Effector memory CD8-positive, alpha-beta T cell (primary cell): ENCODE measurements around the gene FASN.
A peak's percentile ranks its signal among the peaks of the same experiment; 100 is the strongest.

Source experiments
- ATAC-seq: fragments of 150-1000 bp; cut with Tn5 transposase; replicated peaks from 2 replicates; pipeline ENCODE4 v1.10.0; 2021; ENCODE audit warnings: mild to moderate bottlenecking, moderate library complexity
- DNase-seq, 3 experiments: peaks; one replicate each; pipeline ENCODE4 v3.0.0; 2021
- H3K27ac Mint-ChIP-seq, 2 donors: one replicate each; pipeline ENCODE4 v1.8.0; 2022; ENCODE audit warnings: mild to moderate bottlenecking in 2 of 2, mixed read lengths in 2 of 2, moderate library complexity in 2 of 2
- H3K27me3 Mint-ChIP-seq, 2 donors: one replicate each; pipeline ENCODE4 v1.8.0; 2022; ENCODE audit warnings: mixed read lengths in 2 of 2
- H3K36me3 Mint-ChIP-seq: one replicate; pipeline ENCODE4 v1.8.0; 2022; ENCODE audit warnings: mild to moderate bottlenecking, moderate library complexity, mixed read lengths; ENCODE audit not compliant: insufficient read depth
- H3K4me1 Mint-ChIP-seq, 2 donors: one replicate each; pipeline ENCODE4 v1.8.0; 2022; ENCODE audit warnings: low read depth in 2 of 2, mixed read lengths in 2 of 2
- H3K4me3 Mint-ChIP-seq, 2 donors: one replicate each; pipeline ENCODE4 v1.8.0; 2022; ENCODE audit warnings: mild to moderate bottlenecking in 2 of 2, mixed read lengths in 2 of 2, moderate library complexity in 2 of 2
- H3K9me3 Mint-ChIP-seq, 2 donors: one replicate each; pipeline ENCODE4 v1.8.0; 2022; ENCODE audit warnings: mixed read lengths in 2 of 2

FASN gene

GRCh38 chr17:82085031-82085861, 12.8 kb downstream of the FASN start:
- Mint-ChIP-seq H3K27ac (no peak overlapping the region), H3K4me3 (no peak overlapping the region), H3K4me1 (no peaks in the 10 kb centered on the region), H3K36me3 (peaks cover 30% of the 10 kb centered on the region), H3K27me3 (no peaks in the 10 kb centered on the region), H3K9me3 (no peaks in the 10 kb centered on the region)
- no peak for ATAC-seq
- DNase-seq, result no peak

- H3K4me1 Mint-ChIP-seq, result no peaks in the 10 kb centered on the region
- H3K36me3 Mint-ChIP-seq, result peaks cover 30% of the 10 kb centered on the region
Observed at GRCh38 chr17:82084373-82085030, 13.5 kb downstream of the FASN start.

GRCh38 chr17:82083533-82084359, 14.3 kb downstream of the FASN start:
- Mint-ChIP-seq H3K36me3 (peaks cover 34% of the 10 kb centered on the region), H3K4me3 (no peak overlapping the region), H3K27ac (no peak overlapping the region), H3K27me3 (no peaks in the 10 kb centered on the region), H3K9me3 (no peaks in the 10 kb centered on the region), H3K4me1 (no peaks in the 10 kb centered on the region)
- ATAC-seq, result no peak
- no peak for DNase-seq

More at GRCh38 chr17:82084373-82085030, 13.5 kb downstream of the FASN start:
- no peak overlapping the region for H3K27ac Mint-ChIP-seq
- no peaks in the 10 kb centered on the region for H3K9me3 Mint-ChIP-seq
- ATAC-seq, result no peak
- DNase-seq, result no peak
- H3K4me3 Mint-ChIP-seq, result no peak overlapping the region
- no peaks in the 10 kb centered on the region for H3K27me3 Mint-ChIP-seq

- Mint-ChIP-seq H3K4me3 (no peak overlapping the region), H3K9me3 (no peaks in the 10 kb centered on the region), H3K36me3 (peaks cover 31% of the 10 kb centered on the region), H3K27ac (no peak overlapping the region), H3K27me3 (no peaks in the 10 kb centered on the region), H3K4me1 (no peaks in the 10 kb centered on the region)
- DNase-seq (no peak), ATAC-seq (no peak)
Observed at GRCh38 chr17:82083009-82083408, 15.0 kb downstream of the FASN start.

- Mint-ChIP-seq H3K9me3 (no peaks in the 10 kb centered on the region), H3K36me3 (peaks cover 31% of the 10 kb centered on the region)
- no peak for ATAC-seq
Observed at GRCh38 chr17:82082456-82082855, 15.6 kb downstream of the FASN start.

GRCh38 chr17:82081966-82082365, 16.1 kb downstream of the FASN start:
- Mint-ChIP-seq H3K9me3 (no peaks in the 10 kb centered on the region), H3K27ac (no peak overlapping the region), H3K36me3 (peaks cover 31% of the 10 kb centered on the region), H3K4me3 (no peak overlapping the region), H3K4me1 (no peaks in the 10 kb centered on the region), H3K27me3 (no peaks in the 10 kb centered on the region)
- no peak for DNase-seq
- no peak for ATAC-seq

More at GRCh38 chr17:82082456-82082855, 15.6 kb downstream of the FASN start:
- no peak for DNase-seq
- no peaks in the 10 kb centered on the region for H3K4me1 Mint-ChIP-seq
- no peak overlapping the region for H3K4me3 Mint-ChIP-seq
- H3K27ac Mint-ChIP-seq, result no peak overlapping the region
- no peaks in the 10 kb centered on the region for H3K27me3 Mint-ChIP-seq

- no peak for ATAC-seq
- Mint-ChIP-seq H3K36me3 (peaks cover 30% of the 10 kb centered on the region), H3K4me3 (no peak overlapping the region), H3K27me3 (no peaks in the 10 kb centered on the region), H3K4me1 (no peaks in the 10 kb centered on the region), H3K27ac (no peak overlapping the region), H3K9me3 (no peaks in the 10 kb centered on the region)
- no peak for DNase-seq
Observed at GRCh38 chr17:82081546-82081945, 16.5 kb downstream of the FASN start.

GRCh38 chr17:82080789-82081464, 17.1 kb downstream of the FASN start:
- Mint-ChIP-seq H3K27me3 (no peaks in the 10 kb centered on the region), H3K9me3 (no peaks in the 10 kb centered on the region), H3K4me1 (no peaks in the 10 kb centered on the region), H3K4me3 (no peak overlapping the region), H3K36me3 (peaks cover 28% of the 10 kb centered on the region), H3K27ac (no peak overlapping the region)
- DNase-seq (no peak), ATAC-seq (no peak)

- no peak overlapping the region for H3K4me3 Mint-ChIP-seq
- peaks cover 30% of the 10 kb centered on the region for H3K36me3 Mint-ChIP-seq
Observed at GRCh38 chr17:82080048-82080788, 17.8 kb downstream of the FASN start.

GRCh38 chr17:82079001-82079677, 18.9 kb downstream of the FASN start:
- Mint-ChIP-seq H3K4me3 (no peak overlapping the region), H3K36me3 (peaks cover 30% of the 10 kb centered on the region), H3K4me1 (no peaks in the 10 kb centered on the region), H3K27ac (no peak overlapping the region), H3K9me3 (no peaks in the 10 kb centered on the region), H3K27me3 (no peaks in the 10 kb centered on the region)
- DNase-seq (no peak), ATAC-seq (peak; percentile 20)

More at GRCh38 chr17:82080048-82080788, 17.8 kb downstream of the FASN start:
- Mint-ChIP-seq H3K27me3 (no peaks in the 10 kb centered on the region), H3K9me3 (no peaks in the 10 kb centered on the region), H3K4me1 (no peaks in the 10 kb centered on the region), H3K27ac (no peak overlapping the region)
- DNase-seq (no peak), ATAC-seq (no peak)

- ATAC-seq, result no peak
- Mint-ChIP-seq H3K4me1 (no peaks in the 10 kb centered on the region), H3K4me3 (no peak overlapping the region), H3K9me3 (no peaks in the 10 kb centered on the region), H3K27ac (no peak overlapping the region), H3K27me3 (no peaks in the 10 kb centered on the region), H3K36me3 (peaks cover 26% of the 10 kb centered on the region)
- no peak for DNase-seq
Observed at GRCh38 chr17:82078433-82078832, 19.6 kb downstream of the FASN start.

- Mint-ChIP-seq H3K9me3 (no peaks in the 10 kb centered on the region), H3K4me1 (no peaks in the 10 kb centered on the region), H3K27me3 (no peaks in the 10 kb centered on the region), H3K27ac (no peak overlapping the region), H3K36me3 (peaks cover 22% of the 10 kb centered on the region), H3K4me3 (no peak overlapping the region)
- DNase-seq, result no peak
- no peak for ATAC-seq
Observed at GRCh38 chr17:82077617-82078358, 20.2 kb downstream of the FASN start.
